WTC11 (cell line): ENCODE measurements around the gene ACBD4. TPM values are rescaled to one million over a fixed set of nuclear protein-coding genes. Genes with fewer than 3 reads are reported as not detected.

ENCODE experiments used
- ATAC-seq: fragments of 200-7000 bp; cut with Tn5 transposase; 2 replicates; pipeline ENCODE4 v1.10.0; 2021; ENCODE audit warnings: mild to moderate bottlenecking, moderate library complexity
- CTCF ChIA-PET: fragments of 300-600 bp; sonication (Branson Sonifier 250); formaldehyde crosslinking; loops from one replicate; lab custom pipeline; 2021; ENCODE audit warnings: antibody characterized with exemption; lab: Charles Lee
- POLR2A ChIA-PET: fragments of 350-600 bp; sonication (Branson Sonifier 250); formaldehyde crosslinking; loops from one replicate; lab custom pipeline; 2021; ENCODE audit warnings: antibody characterized with exemption; lab: Charles Lee
- DNase-seq: peaks from one replicate; pipeline ENCODE4 v3.0.0; 2021; ENCODE audit warnings: low spot score
- H3K27ac Mint-ChIP-seq: 2 replicates; pipeline ENCODE4 v1.8.0; 2021; ENCODE audit warnings: mixed read lengths
- H3K27me3 Mint-ChIP-seq: 2 replicates; pipeline ENCODE4 v1.8.0; 2021; ENCODE audit warnings: low read depth, mild to moderate bottlenecking, moderate library complexity, mixed read lengths
- H3K36me3 Mint-ChIP-seq: 2 replicates; pipeline ENCODE4 v1.8.0; 2021; ENCODE audit warnings: mixed read lengths
- H3K4me1 Mint-ChIP-seq: 2 replicates; pipeline ENCODE4 v1.8.0; 2022; ENCODE audit warnings: mixed read lengths
- H3K4me3 Mint-ChIP-seq: 2 replicates; pipeline ENCODE4 v1.8.0; 2021; ENCODE audit warnings: mild to moderate bottlenecking, moderate library complexity, mixed read lengths
- H3K9me3 Mint-ChIP-seq: 2 replicates; pipeline ENCODE4 v1.8.0; 2021; ENCODE audit warnings: mixed read lengths
- ATF6 ChIP-seq: sonication (generic); formaldehyde crosslinking; IDR thresholded peaks from 2 replicates; pipeline ENCODE4 v1.8.1; 2023; ENCODE audit warnings: mild to moderate bottlenecking, missing genetic modification reagents
- CBFB ChIP-seq: sonication (generic); formaldehyde crosslinking; IDR thresholded peaks from 2 replicates; pipeline ENCODE4 v1.8.1; 2022; ENCODE audit warnings: mild to moderate bottlenecking, low read depth, missing genetic modification reagents
- CDX4 ChIP-seq: fragments of 250-450 bp; sonication (Bioruptor Pico); IDR thresholded peaks from 2 replicates; pipeline ENCODE4 v1.9.0; 2021; ENCODE audit warnings: moderate library complexity, mild to moderate bottlenecking, inconsistent platforms, borderline replicate concordance
- CREB1 ChIP-seq: sonication (generic); formaldehyde crosslinking; IDR thresholded peaks from 2 replicates; pipeline ENCODE4 v1.8.0; 2023; ENCODE audit warnings: mild to moderate bottlenecking, missing genetic modification reagents
- CREM ChIP-seq: sonication (generic); formaldehyde crosslinking; IDR thresholded peaks from 2 replicates; pipeline ENCODE4 v1.8.1; 2022; ENCODE audit warnings: mild to moderate bottlenecking, missing genetic modification reagents, moderate library complexity
- ERG ChIP-seq: fragments of 250-450 bp; sonication (Bioruptor Pico); IDR thresholded peaks from 2 replicates; pipeline ENCODE4 v1.8.0; 2021; ENCODE audit warnings: mild to moderate bottlenecking
- JUN ChIP-seq: sonication (generic); formaldehyde crosslinking; IDR thresholded peaks from 2 replicates; pipeline ENCODE4 v1.8.0; 2023; ENCODE audit warnings: mild to moderate bottlenecking, missing genetic modification reagents
- MXD4 ChIP-seq: fragments of 250-450 bp; sonication (Bioruptor Pico); IDR thresholded peaks from 2 replicates; pipeline ENCODE4 v1.8.0; 2021; ENCODE audit warnings: mild to moderate bottlenecking, moderate library complexity, borderline replicate concordance
- PRDM15 ChIP-seq: sonication (generic); formaldehyde crosslinking; IDR thresholded peaks from 2 replicates; pipeline ENCODE4 v1.8.0; 2022; ENCODE audit warnings: missing genetic modification reagents
- SMAD4 ChIP-seq: sonication (generic); formaldehyde crosslinking; IDR thresholded peaks from 2 replicates; pipeline ENCODE4 v1.8.0; 2022; ENCODE audit warnings: mild to moderate bottlenecking, missing genetic modification reagents
- TEAD1 ChIP-seq: sonication (generic); formaldehyde crosslinking; IDR thresholded peaks from 2 replicates; pipeline ENCODE4 v1.8.0; 2022; ENCODE audit warnings: mild to moderate bottlenecking, missing genetic modification reagents
- ZNF232 ChIP-seq: sonication (generic); formaldehyde crosslinking; IDR thresholded peaks from 2 replicates; pipeline ENCODE4 v1.8.0; 2022; ENCODE audit warnings: mild to moderate bottlenecking, missing genetic modification reagents
- ZNF396 ChIP-seq: fragments of 250-450 bp; sonication (Bioruptor Pico); IDR thresholded peaks from 2 replicates; pipeline ENCODE4 v1.8.0; 2021; ENCODE audit warnings: mild to moderate bottlenecking, moderate library complexity, borderline replicate concordance
- ZNF671 ChIP-seq: fragments of 250-450 bp; sonication (Bioruptor Pico); IDR thresholded peaks from 2 replicates; pipeline ENCODE4 v1.8.0; 2021; ENCODE audit warnings: mild to moderate bottlenecking
- total RNA-seq: library from RNA; stranded (reverse); gene quantifications from 3 replicates; pipeline ENCODE4 v1.2.3, GENCODE V29; 2021
- TF ChIP-seq, protein P1 (sequence below): fragments of 250-450 bp; sonication (Bioruptor Pico); IDR thresholded peaks from 2 replicates; pipeline ENCODE4 v2.1.2; 2022; ENCODE audit warnings: mild to moderate bottlenecking, moderate library complexity
- TF ChIP-seq, protein P2 (sequence below): sonication (generic); formaldehyde crosslinking; IDR thresholded peaks from 2 replicates; pipeline ENCODE4 v1.8.1; 2022; ENCODE audit warnings: low read depth, missing genetic modification reagents, borderline replicate concordance
- TF ChIP-seq, protein P3 (sequence below): sonication (generic); formaldehyde crosslinking; IDR thresholded peaks from 2 replicates; pipeline ENCODE4 v1.8.0; 2023; ENCODE audit warnings: mild to moderate bottlenecking, missing genetic modification reagents
- TF ChIP-seq, protein P4 (sequence below): fragments of 250-450 bp; sonication (Bioruptor Pico); IDR thresholded peaks from 2 replicates; pipeline ENCODE4 v1.9.0; 2021; ENCODE audit warnings: mild to moderate bottlenecking

ACBD4 gene
- total RNA-seq, 1 experiment from 2014 or later, result 12.7 TPM

- TF ChIP-seq TEAD1 (CRISPR knock-in tag) (no peak), CDX4 (CRISPR knock-in tag) (no peak), PRDM15 (CRISPR knock-in tag) (no peak)
These were observed 39.3 kb upstream of the ACBD4 start (continued) for GRCh38 chr17:45096141-45096540.

- Mint-ChIP-seq H3K36me3 (peaks cover 72% of the 10 kb centered on the region), H3K9me3 (no peaks in the 10 kb centered on the region), H3K27ac (no peak overlapping the region), H3K27me3 (no peaks in the 10 kb centered on the region), H3K4me3 (no peak overlapping the region), H3K4me1 (no peaks in the 10 kb centered on the region)
- DNase-seq, result no peak
- no peak for ATAC-seq
- CTCF ChIA-PET, result interaction anchor here (0.8 to 1.2 kb wide), 2 partner anchors 36 to 186 kb away, joined by 3 to 4 read pairs; partner anchors contain the start of gene NMT1
- POLR2A ChIA-PET, result no interaction called here
- TF ChIP-seq ZNF232, result no peak
- TF ChIP-seq SMAD4 (CRISPR knock-in tag), result no peak
- TF ChIP-seq CREM (CRISPR knock-in tag), result no peak
- TF ChIP-seq, protein P1, sequence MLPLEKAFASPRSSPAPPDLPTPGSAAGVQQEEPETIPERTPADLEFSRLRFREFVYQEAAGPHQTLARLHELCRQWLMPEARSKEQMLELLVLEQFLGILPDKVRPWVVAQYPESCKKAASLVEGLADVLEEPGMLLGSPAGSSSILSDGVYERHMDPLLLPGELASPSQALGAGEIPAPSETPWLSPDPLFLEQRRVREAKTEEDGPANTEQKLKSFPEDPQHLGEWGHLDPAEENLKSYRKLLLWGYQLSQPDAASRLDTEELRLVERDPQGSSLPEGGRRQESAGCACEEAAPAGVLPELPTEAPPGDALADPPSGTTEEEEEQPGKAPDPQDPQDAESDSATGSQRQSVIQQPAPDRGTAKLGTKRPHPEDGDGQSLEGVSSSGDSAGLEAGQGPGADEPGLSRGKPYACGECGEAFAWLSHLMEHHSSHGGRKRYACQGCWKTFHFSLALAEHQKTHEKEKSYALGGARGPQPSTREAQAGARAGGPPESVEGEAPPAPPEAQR (CRISPR knock-in tag), result no peak
- TF ChIP-seq MXD4 (CRISPR knock-in tag), result no peak
- TF ChIP-seq ZNF671, result no peak
- TF ChIP-seq, protein P2, sequence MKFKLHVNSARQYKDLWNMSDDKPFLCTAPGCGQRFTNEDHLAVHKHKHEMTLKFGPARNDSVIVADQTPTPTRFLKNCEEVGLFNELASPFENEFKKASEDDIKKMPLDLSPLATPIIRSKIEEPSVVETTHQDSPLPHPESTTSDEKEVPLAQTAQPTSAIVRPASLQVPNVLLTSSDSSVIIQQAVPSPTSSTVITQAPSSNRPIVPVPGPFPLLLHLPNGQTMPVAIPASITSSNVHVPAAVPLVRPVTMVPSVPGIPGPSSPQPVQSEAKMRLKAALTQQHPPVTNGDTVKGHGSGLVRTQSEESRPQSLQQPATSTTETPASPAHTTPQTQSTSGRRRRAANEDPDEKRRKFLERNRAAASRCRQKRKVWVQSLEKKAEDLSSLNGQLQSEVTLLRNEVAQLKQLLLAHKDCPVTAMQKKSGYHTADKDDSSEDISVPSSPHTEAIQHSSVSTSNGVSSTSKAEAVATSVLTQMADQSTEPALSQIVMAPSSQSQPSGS (CRISPR knock-in tag), result no peak
- TF ChIP-seq CBFB, result no peak
- TF ChIP-seq ERG (CRISPR knock-in tag), result no peak
- TF ChIP-seq JUN (CRISPR knock-in tag), result no peak
- TF ChIP-seq ZNF396 (CRISPR knock-in tag), result no peak
- TF ChIP-seq CREB1 (CRISPR knock-in tag), result no peak
- TF ChIP-seq, protein P3, sequence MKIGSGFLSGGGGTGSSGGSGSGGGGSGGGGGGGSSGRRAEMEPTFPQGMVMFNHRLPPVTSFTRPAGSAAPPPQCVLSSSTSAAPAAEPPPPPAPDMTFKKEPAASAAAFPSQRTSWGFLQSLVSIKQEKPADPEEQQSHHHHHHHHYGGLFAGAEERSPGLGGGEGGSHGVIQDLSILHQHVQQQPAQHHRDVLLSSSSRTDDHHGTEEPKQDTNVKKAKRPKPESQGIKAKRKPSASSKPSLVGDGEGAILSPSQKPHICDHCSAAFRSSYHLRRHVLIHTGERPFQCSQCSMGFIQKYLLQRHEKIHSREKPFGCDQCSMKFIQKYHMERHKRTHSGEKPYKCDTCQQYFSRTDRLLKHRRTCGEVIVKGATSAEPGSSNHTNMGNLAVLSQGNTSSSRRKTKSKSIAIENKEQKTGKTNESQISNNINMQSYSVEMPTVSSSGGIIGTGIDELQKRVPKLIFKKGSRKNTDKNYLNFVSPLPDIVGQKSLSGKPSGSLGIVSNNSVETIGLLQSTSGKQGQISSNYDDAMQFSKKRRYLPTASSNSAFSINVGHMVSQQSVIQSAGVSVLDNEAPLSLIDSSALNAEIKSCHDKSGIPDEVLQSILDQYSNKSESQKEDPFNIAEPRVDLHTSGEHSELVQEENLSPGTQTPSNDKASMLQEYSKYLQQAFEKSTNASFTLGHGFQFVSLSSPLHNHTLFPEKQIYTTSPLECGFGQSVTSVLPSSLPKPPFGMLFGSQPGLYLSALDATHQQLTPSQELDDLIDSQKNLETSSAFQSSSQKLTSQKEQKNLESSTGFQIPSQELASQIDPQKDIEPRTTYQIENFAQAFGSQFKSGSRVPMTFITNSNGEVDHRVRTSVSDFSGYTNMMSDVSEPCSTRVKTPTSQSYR (CRISPR knock-in tag), result no peak
- TF ChIP-seq, protein P4, sequence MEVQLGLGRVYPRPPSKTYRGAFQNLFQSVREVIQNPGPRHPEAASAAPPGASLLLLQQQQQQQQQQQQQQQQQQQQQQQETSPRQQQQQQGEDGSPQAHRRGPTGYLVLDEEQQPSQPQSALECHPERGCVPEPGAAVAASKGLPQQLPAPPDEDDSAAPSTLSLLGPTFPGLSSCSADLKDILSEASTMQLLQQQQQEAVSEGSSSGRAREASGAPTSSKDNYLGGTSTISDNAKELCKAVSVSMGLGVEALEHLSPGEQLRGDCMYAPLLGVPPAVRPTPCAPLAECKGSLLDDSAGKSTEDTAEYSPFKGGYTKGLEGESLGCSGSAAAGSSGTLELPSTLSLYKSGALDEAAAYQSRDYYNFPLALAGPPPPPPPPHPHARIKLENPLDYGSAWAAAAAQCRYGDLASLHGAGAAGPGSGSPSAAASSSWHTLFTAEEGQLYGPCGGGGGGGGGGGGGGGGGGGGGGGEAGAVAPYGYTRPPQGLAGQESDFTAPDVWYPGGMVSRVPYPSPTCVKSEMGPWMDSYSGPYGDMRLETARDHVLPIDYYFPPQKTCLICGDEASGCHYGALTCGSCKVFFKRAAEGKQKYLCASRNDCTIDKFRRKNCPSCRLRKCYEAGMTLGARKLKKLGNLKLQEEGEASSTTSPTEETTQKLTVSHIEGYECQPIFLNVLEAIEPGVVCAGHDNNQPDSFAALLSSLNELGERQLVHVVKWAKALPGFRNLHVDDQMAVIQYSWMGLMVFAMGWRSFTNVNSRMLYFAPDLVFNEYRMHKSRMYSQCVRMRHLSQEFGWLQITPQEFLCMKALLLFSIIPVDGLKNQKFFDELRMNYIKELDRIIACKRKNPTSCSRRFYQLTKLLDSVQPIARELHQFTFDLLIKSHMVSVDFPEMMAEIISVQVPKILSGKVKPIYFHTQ (CRISPR knock-in tag), result no peak
- TF ChIP-seq ATF6 (CRISPR knock-in tag), result no peak
- TF ChIP-seq, all 79 proteins: peak for 0
These were observed 38.6 kb upstream of the ACBD4 start for GRCh38 chr17:45096926-45097325.
